8988T (cell line): ENCODE data around the gene ERVH48-1.
A peak's percentile ranks its signal among the peaks of the same experiment; 100 is the strongest.
"Not testable (repeated sequence)": the region's sequence is repeated elsewhere in the genome, so short reads cannot be mapped to it uniquely, and the experiment has no call there.

Experiments used
- DNase-seq: peaks from one replicate; pipeline ENCODE4 v3.0.0; 2011

ERVH48-1 gene

GRCh38 chr21:42925114-42925926 lies at the start of gene ERVH48-1:
Gene ERVH48-1, minus strand, starts transcription at chr21:42925630. Its CDS starts 6,624 bp downstream, at chr21:42919006.
- DNase-seq: no peak

GRCh38 chr21:42973991-42974831 lies 48.8 kb upstream of the ERVH48-1 start, which contains the start of gene PKNOX1:
Gene PKNOX1, plus strand, starts transcription at chr21:42974562. Its CDS starts 29,820 bp downstream, at chr21:43004382.
- DNase-seq: peak; percentile 90

- DNase-seq: no peak
Observed at GRCh38 chr21:42973309-42973990, 48.0 kb upstream of the ERVH48-1 start.

- DNase-seq: no peak
Observed at GRCh38 chr21:42971897-42972275, 46.5 kb upstream of the ERVH48-1 start.

- no peak for DNase-seq
Observed at GRCh38 chr21:42970946-42971653, 45.7 kb upstream of the ERVH48-1 start.

- DNase-seq: no peak
Observed at GRCh38 chr21:42969193-42969600, 43.8 kb upstream of the ERVH48-1 start.

GRCh38 chr21:42967616-42968015 lies 42.2 kb upstream of the ERVH48-1 start:
- DNase-seq: not testable (repeated sequence)

- no peak for DNase-seq
Observed at GRCh38 chr21:42965211-42965560, 39.8 kb upstream of the ERVH48-1 start.

GRCh38 chr21:42964546-42965210 lies 39.2 kb upstream of the ERVH48-1 start:
- no peak for DNase-seq

- no peak for DNase-seq
Observed at GRCh38 chr21:42964086-42964485, 38.7 kb upstream of the ERVH48-1 start.

GRCh38 chr21:42962380-42963007 lies 37.1 kb upstream of the ERVH48-1 start:
- no peak for DNase-seq

GRCh38 chr21:42959728-42960127 lies 34.3 kb upstream of the ERVH48-1 start:
- no peak for DNase-seq

- not testable (repeated sequence) for DNase-seq
Observed at GRCh38 chr21:42958122-42958521, 32.7 kb upstream of the ERVH48-1 start.

GRCh38 chr21:42956824-42957630 lies 31.6 kb upstream of the ERVH48-1 start:
- DNase-seq: no peak

GRCh38 chr21:42951193-42951592 lies 25.8 kb upstream of the ERVH48-1 start:
- not testable (repeated sequence) for DNase-seq

- not testable (repeated sequence) for DNase-seq
Observed at GRCh38 chr21:42949094-42949755, 23.8 kb upstream of the ERVH48-1 start.

GRCh38 chr21:42942244-42942643 lies 16.8 kb upstream of the ERVH48-1 start:
- no peak for DNase-seq

GRCh38 chr21:42941696-42942085 lies 16.3 kb upstream of the ERVH48-1 start:
- DNase-seq: no peak

- DNase-seq: peak; percentile 39
Observed at GRCh38 chr21:42939582-42940413, 14.4 kb upstream of the ERVH48-1 start.
